ENCODE results near the gene STAT6. TPM values are rescaled to one million over a fixed set of nuclear protein-coding genes. Genes with fewer than 3 reads are reported as not detected.

The STAT6 gene
- total RNA-seq, 2 donors from 2014 or later, result 52.7 to 82.4 TPM

DNA sequence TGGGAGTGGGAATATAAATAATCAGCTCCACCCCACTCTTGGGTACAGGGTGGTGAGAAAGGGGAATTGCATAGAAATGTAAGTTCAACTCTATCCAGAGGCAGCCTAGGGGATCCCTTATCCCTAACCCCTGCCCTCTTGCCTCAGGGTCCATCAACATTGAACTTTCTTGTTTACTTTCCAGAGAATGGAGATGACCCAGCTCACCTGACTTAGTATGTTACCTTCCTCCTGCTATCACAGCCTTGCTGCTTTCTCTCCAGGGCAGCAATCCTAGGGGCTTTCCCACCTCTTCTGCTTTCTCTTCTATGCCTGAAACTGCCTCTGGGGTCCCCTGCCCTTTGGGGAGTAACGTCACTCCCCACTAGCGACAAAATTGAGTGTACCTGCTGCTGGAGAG is 19.8 kb upstream of the STAT6 start:
- ATAC-seq (no peak), DNase-seq (no peak)
- H3K27me3 ChIP-seq, result no peaks in the 10 kb centered on the region
- no peak for TF ChIP-seq POLR2A (IDR thresholded peaks at IDR 0.05)
- no peak for TF ChIP-seq CTCF (IDR thresholded peaks at IDR 0.05)
- no peak overlapping the region for H3K27ac ChIP-seq
- no peak overlapping the region for H3K4me3 ChIP-seq
- intact Hi-C loops (cut with DNase I), result loop anchor here (5.0 kb wide), 1 partner anchor 46 kb away; no protein-coding TSS in a partner anchor
- WGBS, 2 donors, result 70 to 76% methylated on average over 2 of the region's 2 CpGs
- peaks cover 15% of the 10 kb centered on the region for H3K4me1 ChIP-seq
- H3K9me3 ChIP-seq, result no peaks in the 10 kb centered on the region
- no peaks in the 10 kb centered on the region for H3K36me3 ChIP-seq (replicated peaks in 1 of 2; ENCODE audit: insufficient read depth in 1 of 2, low read depth in 2 of 2)

DNA sequence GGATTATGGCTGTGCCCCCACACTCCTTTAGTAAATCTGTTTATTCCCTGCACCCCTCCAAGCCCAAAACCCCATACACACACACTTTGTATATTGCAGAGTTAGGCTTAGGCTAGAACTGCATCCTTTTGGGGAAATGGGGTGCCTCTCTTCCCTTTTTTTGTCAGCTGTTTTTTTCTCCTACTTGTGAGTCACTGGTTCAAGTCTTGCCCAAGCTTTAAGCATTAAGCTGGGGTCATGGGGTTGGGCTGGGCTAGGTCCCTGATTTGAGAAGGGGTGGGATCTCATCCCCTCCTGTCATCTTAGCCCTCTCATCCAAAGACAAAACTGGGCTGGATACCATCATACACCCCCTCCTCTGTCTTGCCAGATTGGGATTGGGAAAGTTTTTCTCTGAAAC is 18.7 kb upstream of the STAT6 start:
- Histone ChIP-seq H3K27ac (peak overlapping the region in 3 of 4 donors; percentile 9 to 94 (median 33)), H3K4me1 (peaks cover 15% of the 10 kb centered on the region), H3K27me3 (no peaks in the 10 kb centered on the region), H3K9me3 (no peaks in the 10 kb centered on the region), H3K36me3 (replicated peaks in 1 of 2; ENCODE audit: insufficient read depth in 1 of 2, low read depth in 2 of 2) (no peaks in the 10 kb centered on the region), H3K4me3 (peak overlapping the region in 1 of 2 donors; percentile 63)
- DNase-seq (peak in 1 of 4 donors; percentile 49), ATAC-seq (no peak)
- intact Hi-C loops (cut with DNase I), result loop anchor here (5.0 kb wide), 1 partner anchor 47 kb away; no protein-coding TSS in a partner anchor
- TF ChIP-seq POLR2A (IDR thresholded peaks at IDR 0.05) (peak in 1 of 3 donors; percentile 19), CTCF (IDR thresholded peaks at IDR 0.05) (no peak)

- Histone ChIP-seq H3K36me3 (replicated peaks in 1 of 2; ENCODE audit: insufficient read depth in 1 of 2, low read depth in 2 of 2) (no peaks in the 10 kb centered on the region), H3K27ac (peak overlapping the region in 2 of 4 donors; percentile 33 to 94), H3K9me3 (no peaks in the 10 kb centered on the region), H3K4me3 (peak overlapping the region in 1 of 2 donors; percentile 63), H3K27me3 (no peaks in the 10 kb centered on the region), H3K4me1 (peaks cover 15% of the 10 kb centered on the region)
- DNase-seq (no peak), ATAC-seq (no peak)
- intact Hi-C loops (cut with DNase I), result no loop called here
- TF ChIP-seq POLR2A (IDR thresholded peaks at IDR 0.05) (no peak), CTCF (IDR thresholded peaks at IDR 0.05) (no peak)
- 26 to 51% methylated on average over 3 to 12 of the region's 12 CpGs for WGBS, 2 donors
Measured at GRCh38 chr12:57129321-57129842, 18.2 kb upstream of the STAT6 start.

DNA sequence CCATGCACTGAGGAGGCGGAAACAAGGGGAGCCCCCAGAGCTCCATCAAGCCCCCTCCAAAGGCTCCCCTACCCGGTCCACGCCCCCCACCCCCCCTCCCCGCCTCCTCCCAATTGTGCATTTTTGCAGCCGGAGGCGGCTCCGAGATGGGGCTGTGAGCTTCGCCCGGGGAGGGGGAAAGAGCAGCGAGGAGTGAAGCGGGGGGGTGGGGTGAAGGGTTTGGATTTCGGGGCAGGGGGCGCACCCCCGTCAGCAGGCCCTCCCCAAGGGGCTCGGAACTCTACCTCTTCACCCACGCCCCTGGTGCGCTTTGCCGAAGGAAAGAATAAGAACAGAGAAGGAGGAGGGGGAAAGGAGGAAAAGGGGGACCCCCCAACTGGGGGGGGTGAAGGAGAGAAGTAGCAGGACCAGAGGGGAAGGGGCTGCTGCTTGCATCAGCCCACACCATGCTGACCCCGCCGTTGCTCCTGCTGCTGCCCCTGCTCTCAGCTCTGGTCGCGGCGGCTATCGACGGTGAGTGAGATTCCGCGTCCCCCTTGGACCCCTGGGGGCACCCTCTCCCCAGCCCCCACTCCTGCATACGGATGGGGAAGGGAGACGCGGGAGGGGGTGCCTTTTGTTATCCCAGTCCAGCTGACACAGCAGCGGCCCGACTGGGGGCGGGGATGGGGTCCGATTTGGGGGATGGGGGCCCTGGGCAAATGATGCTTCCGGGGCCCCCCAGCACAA is 17.5 kb upstream of the STAT6 start:
- DNase-seq (no peak), ATAC-seq (no peak)
- no peaks in the 10 kb centered on the region for H3K27me3 ChIP-seq
- no peaks in the 10 kb centered on the region for H3K36me3 ChIP-seq (replicated peaks in 1 of 2; ENCODE audit: insufficient read depth in 1 of 2, low read depth in 2 of 2)
- 5 to 15% methylated on average over 8 to 32 of the region's 35 CpGs for WGBS, 2 donors
- no peaks in the 10 kb centered on the region for H3K9me3 ChIP-seq
- peak overlapping the region; percentile 60 to 63 for H3K4me3 ChIP-seq
- peaks cover 15% of the 10 kb centered on the region for H3K4me1 ChIP-seq
- peak overlapping the region; percentile 13 to 94 (median 88) for H3K27ac ChIP-seq
- intact Hi-C loops (cut with DNase I), result no loop called here
- TF ChIP-seq POLR2A (IDR thresholded peaks at IDR 0.05), result no peak
- TF ChIP-seq CTCF (IDR thresholded peaks at IDR 0.05), result no peak
